Keratinocyte (primary cell): Measurements from ENCODE around the gene GOLGA6D. TPM values are rescaled to one million over a fixed set of nuclear protein-coding genes. Genes with fewer than 3 reads are reported as not detected.
"Not testable (repeated sequence)": the region's sequence is repeated elsewhere in the genome, so short reads cannot be mapped to it uniquely, and the experiment has no call there.

ENCODE experiments used
- DNase-seq: peaks from one replicate; pipeline ENCODE4 v3.0.0-alpha.2; 2011; ENCODE audit warnings: low read depth, missing footprints, low spot score
- FAIRE-seq: peaks from 2 replicates; lab custom pipeline; 2011; peaks lifted over from hg19 to GRCh38; lab: Jason Lieb, UNC
- H2AFZ ChIP-seq: 2 replicates; pipeline ENCODE4 v1.6.0; 2012; ENCODE audit warnings: low read length, control low read depth, inconsistent platforms; ENCODE audit not compliant: control insufficient read depth
- H3K27ac ChIP-seq: 2 replicates; pipeline ENCODE4 v1.5.1; 2011; ENCODE audit warnings: low read length; ENCODE audit not compliant: control insufficient read depth, insufficient read depth
- H3K27me3 ChIP-seq: 3 replicates; pipeline ENCODE4 v1.6.0; 2011; ENCODE audit warnings: low read length; ENCODE audit not compliant: control insufficient read depth, insufficient read depth; ENCODE audit errors: extremely low read depth
- H3K36me3 ChIP-seq, 2 experiments: 2 replicates in 1 of 2; 3 replicates in 1 of 2; pipeline ENCODE4 v1.5.1; 2011; ENCODE audit warnings: low read length in 2 of 2, mild to moderate bottlenecking in 1 of 2; ENCODE audit not compliant: control insufficient read depth in 2 of 2, insufficient read depth in 2 of 2; ENCODE audit errors: extremely low read depth in 1 of 2
- H3K4me1 ChIP-seq: 3 replicates; pipeline ENCODE4 v1.5.1; 2011; ENCODE audit warnings: low read length; ENCODE audit not compliant: control insufficient read depth, insufficient read depth; ENCODE audit errors: extremely low read depth
- H3K4me2 ChIP-seq: 3 replicates; pipeline ENCODE4 v1.6.0; 2011; ENCODE audit warnings: low read depth, low read length; ENCODE audit not compliant: control insufficient read depth, insufficient read depth; ENCODE audit errors: extremely low read depth
- H3K4me3 ChIP-seq, 3 experiments: fragments of 200-600 bp in 1 of 3; sonication (generic) in 1 of 3; 2 replicates in 2 of 3; 3 replicates in 1 of 3; pipeline ENCODE4 v1.5.1; 2011 to 2016; ENCODE audit warnings: low read length in 3 of 3, mild to moderate bottlenecking in 3 of 3, control low read depth in 2 of 3, inconsistent platforms in 1 of 3, low read depth in 1 of 3, mixed read lengths in 1 of 3, mixed run types in 1 of 3, moderate library complexity in 1 of 3; ENCODE audit not compliant: control insufficient read depth in 2 of 3, insufficient read depth in 2 of 3; ENCODE audit errors: extremely low read depth in 1 of 3
- H3K79me2 ChIP-seq: 2 replicates; pipeline ENCODE4 v1.6.0; 2012; ENCODE audit warnings: low read length; ENCODE audit not compliant: control insufficient read depth, insufficient read depth
- H3K9ac ChIP-seq: 3 replicates; pipeline ENCODE4 v1.6.0; 2011; ENCODE audit warnings: low read length; ENCODE audit not compliant: control insufficient read depth, insufficient read depth; ENCODE audit errors: extremely low read depth
- H3K9me1 ChIP-seq: 3 replicates; pipeline ENCODE4 v1.6.0; 2011; ENCODE audit warnings: low read length; ENCODE audit not compliant: control insufficient read depth, insufficient read depth; ENCODE audit errors: extremely low read depth
- H3K9me3 ChIP-seq: 2 replicates; pipeline ENCODE4 v1.5.1; 2012; ENCODE audit warnings: low read depth, low read length; ENCODE audit not compliant: control insufficient read depth
- H4K20me1 ChIP-seq: 3 replicates; pipeline ENCODE4 v1.6.0; 2011; ENCODE audit warnings: low read length; ENCODE audit not compliant: control insufficient read depth, insufficient read depth; ENCODE audit errors: extremely low read depth
- dilution Hi-C: fragments of 300-500 bp; cut with MboI; formaldehyde crosslinking; loops from one replicate; pipeline ENCODE4 v1.7.0; 2020; ENCODE audit warnings: low sequenced_read_pairs; ENCODE audit not compliant: extremely low pct_ligation_motif_present
- polyA plus RNA-seq, 5 experiments: library from polyadenylated mRNA; depleted of rRNA in 3 of 5; stranded (reverse) in 3 of 5; stranded (forward) in 1 of 5; unstranded in 1 of 5; fragments of >200 nt; gene quantifications; 1 replicate in 1 of 5; 2 replicates in 3 of 5; 3 replicates in 1 of 5; pipeline versions ENCODE4 v1.2.1 to v1.2.3, GENCODE V29; 2011 to 2012; ENCODE audit warnings: missing spikeins in 2 of 5, low read depth in 1 of 5, low replicate concordance in 1 of 5

GOLGA6D gene
- polyA plus RNA-seq, 1 donor (not counting 4 experiments of a cell fraction or from before 2014, with no cell fraction given), result 0.03 TPM

DNA sequence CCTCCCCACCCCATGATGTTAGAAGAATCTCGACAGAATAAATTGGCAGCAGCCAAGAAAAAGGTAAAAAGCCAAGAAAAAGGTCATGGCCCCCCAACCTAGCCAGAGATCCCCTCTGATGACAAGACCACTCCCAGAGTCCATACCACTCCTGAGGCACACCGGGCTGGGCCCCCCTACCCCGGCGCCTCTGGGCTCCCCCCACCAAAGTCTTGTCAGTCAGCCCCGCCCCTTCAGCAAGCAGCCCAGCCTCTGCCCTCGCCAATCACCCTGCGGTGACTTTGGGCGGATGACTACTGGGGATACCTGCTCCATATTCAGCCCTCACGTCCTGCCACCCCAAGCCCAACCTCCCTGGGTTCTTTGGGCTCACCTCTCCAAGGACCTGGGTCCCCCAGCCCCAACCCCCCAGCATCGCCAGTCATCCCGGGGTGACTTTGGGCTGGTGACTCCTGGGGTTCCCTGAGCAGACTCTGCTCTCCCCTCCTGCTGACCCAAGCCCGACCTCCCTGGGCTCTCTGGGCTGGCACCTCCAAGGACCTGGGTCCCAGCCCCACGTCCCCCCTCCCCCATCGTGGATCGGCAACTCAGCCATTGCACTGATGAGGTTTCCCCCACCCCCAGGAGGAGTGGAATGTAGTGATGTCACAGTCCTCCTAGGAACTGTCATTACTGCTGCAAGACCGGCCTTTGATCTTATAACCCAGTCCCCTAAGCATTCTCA, 23.9 kb upstream of the GOLGA6D start:
- H3K9ac ChIP-seq, H3K27me3 ChIP-seq, DNase-seq, H3K4me1 ChIP-seq, H4K20me1 ChIP-seq, H3K4me3 ChIP-seq, dilution Hi-C loops, H3K9me3 ChIP-seq, H3K9me1 ChIP-seq, H3K4me2 ChIP-seq, FAIRE-seq, H3K79me2 ChIP-seq, H3K36me3 ChIP-seq, H2AFZ ChIP-seq, H3K27ac ChIP-seq: not testable (repeated sequence)

DNA sequence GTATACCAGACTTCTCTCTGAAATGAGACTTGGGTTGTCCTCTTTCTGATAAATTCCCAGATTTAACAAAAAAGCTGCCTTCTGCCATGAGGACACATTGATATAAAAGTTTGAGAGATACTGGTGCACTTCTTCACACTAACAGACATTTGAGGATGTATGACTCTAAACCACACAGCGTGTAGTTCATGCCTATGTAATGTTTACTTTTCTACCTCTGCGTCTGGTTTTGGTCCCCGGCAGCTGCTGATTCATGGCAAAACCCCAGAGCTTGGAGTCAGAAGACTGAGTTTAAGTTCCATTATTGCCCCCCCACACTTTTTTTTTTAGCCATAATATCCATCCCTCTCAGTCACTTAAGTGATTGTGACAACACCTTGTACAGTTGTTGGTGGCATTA, 22.8 kb upstream of the GOLGA6D start:
- H3K9ac ChIP-seq, H3K4me1 ChIP-seq, H2AFZ ChIP-seq, dilution Hi-C loops, H3K9me1 ChIP-seq, H3K79me2 ChIP-seq, H3K9me3 ChIP-seq, DNase-seq, H3K27me3 ChIP-seq, H3K36me3 ChIP-seq, FAIRE-seq, H4K20me1 ChIP-seq, H3K27ac ChIP-seq, H3K4me2 ChIP-seq, H3K4me3 ChIP-seq: not testable (repeated sequence)

- H3K4me1 ChIP-seq, H3K27me3 ChIP-seq, H3K79me2 ChIP-seq, H3K4me3 ChIP-seq, H3K36me3 ChIP-seq, FAIRE-seq, H3K4me2 ChIP-seq, H4K20me1 ChIP-seq, dilution Hi-C loops, H3K27ac ChIP-seq, DNase-seq, H3K9me3 ChIP-seq, H3K9ac ChIP-seq, H3K9me1 ChIP-seq, H2AFZ ChIP-seq: not testable (repeated sequence)
Observed at GRCh38 chr15:75273751-75274359, 8.8 kb upstream of the GOLGA6D start.
